Measurements from ENCODE around the gene RPA3. TPM values are rescaled to one million over a fixed set of nuclear protein-coding genes. Genes with fewer than 3 reads are reported as not detected.
"Not testable (repeated sequence)": the region's sequence is repeated elsewhere in the genome, so short reads cannot be mapped to it uniquely, and the experiment has no call there.

The RPA3 gene
- total and polyA plus RNA-seq, 4 donors: 22.6 to 40.9 (median 25.8) TPM

- no peaks in the 10 kb centered on the region for H3K27me3 ChIP-seq (ENCODE audit: control insufficient read depth in 3 of 3, insufficient read depth in 3 of 3, low read length in 2 of 3)
- no peak overlapping the region for H3K9ac ChIP-seq (ENCODE audit: insufficient read depth in 1 of 2, low read length in 2 of 2)
- no peaks in the 10 kb centered on the region for H3K9me3 ChIP-seq (ENCODE audit: control insufficient read depth in 4 of 4, insufficient read depth in 3 of 4, low read length in 3 of 4)
- H3K36me3 ChIP-seq (ENCODE audit: control insufficient read depth in 4 of 4, insufficient read depth in 4 of 4, low read length in 4 of 4): no peaks in the 10 kb centered on the region
- peaks cover 0 to 6% (median 0%) of the 10 kb centered on the region in 5 donors for H3K4me1 ChIP-seq (ENCODE audit: control insufficient read depth in 5 of 5, insufficient read depth in 5 of 5, low read length in 5 of 5)
- WGBS, 2 donors: 94 to 97% methylated on average over 6 of the region's 6 CpGs
- H3K27ac ChIP-seq (ENCODE audit: low read depth in 1 of 2, low read length in 1 of 2): no peak overlapping the region
- no peak for TF ChIP-seq CTCF (IDR thresholded peaks at IDR 0.05; ENCODE audit: control extremely low read depth, extremely low read depth)
- no peak for ATAC-seq (ENCODE audit: insufficient read depth, low FRiP score)
- peak in 1 of 3 donors; percentile 18 for DNase-seq
- no peak overlapping the region for H3K4me3 ChIP-seq
Measured at GRCh38 chr7:7662527-7662926, 55.9 kb downstream of the RPA3 start.

GRCh38 chr7:7656459-7656858, 61.9 kb downstream of the RPA3 start:
- H3K36me3 ChIP-seq (ENCODE audit: control insufficient read depth in 4 of 4, insufficient read depth in 4 of 4, low read length in 4 of 4); ATAC-seq (ENCODE audit: insufficient read depth, low FRiP score); H3K9ac ChIP-seq (ENCODE audit: insufficient read depth in 1 of 2, low read length in 2 of 2); H3K9me3 ChIP-seq (ENCODE audit: control insufficient read depth in 4 of 4, insufficient read depth in 3 of 4, low read length in 3 of 4); H3K4me3 ChIP-seq; H3K4me1 ChIP-seq (ENCODE audit: control insufficient read depth in 5 of 5, insufficient read depth in 5 of 5, low read length in 5 of 5); H3K27ac ChIP-seq (ENCODE audit: low read depth in 1 of 2, low read length in 1 of 2); H3K27me3 ChIP-seq (ENCODE audit: control insufficient read depth in 3 of 3, insufficient read depth in 3 of 3, low read length in 2 of 3); DNase-seq: not testable (repeated sequence)
- 98 to 99% methylated on average over 3 of the region's 3 CpGs for WGBS, 2 donors

GRCh38 chr7:7654964-7655715, 63.3 kb downstream of the RPA3 start:
- peaks cover 0 to 7% (median 1%) of the 10 kb centered on the region in 5 donors for H3K4me1 ChIP-seq (ENCODE audit: control insufficient read depth in 5 of 5, insufficient read depth in 5 of 5, low read length in 5 of 5)
- no peak for ATAC-seq (ENCODE audit: insufficient read depth, low FRiP score)
- no peaks in the 10 kb centered on the region for H3K36me3 ChIP-seq (ENCODE audit: control insufficient read depth in 4 of 4, insufficient read depth in 4 of 4, low read length in 4 of 4)
- DNase-seq: no peak
- H3K9ac ChIP-seq (ENCODE audit: insufficient read depth in 1 of 2, low read length in 2 of 2): no peak overlapping the region
- H3K27ac ChIP-seq (ENCODE audit: low read depth in 1 of 2, low read length in 1 of 2): no peak overlapping the region
- no peak overlapping the region for H3K4me3 ChIP-seq
- no peaks in the 10 kb centered on the region for H3K27me3 ChIP-seq (ENCODE audit: control insufficient read depth in 3 of 3, insufficient read depth in 3 of 3, low read length in 2 of 3)
- 44 to 60% methylated on average over 4 of the region's 4 CpGs for WGBS, 2 donors
- TF ChIP-seq CTCF (IDR thresholded peaks at IDR 0.05; ENCODE audit: control extremely low read depth, extremely low read depth): no peak
- H3K9me3 ChIP-seq (ENCODE audit: control insufficient read depth in 4 of 4, insufficient read depth in 3 of 4, low read length in 3 of 4): no peaks in the 10 kb centered on the region

GRCh38 chr7:7653593-7654187, 64.7 kb downstream of the RPA3 start:
- Histone ChIP-seq H3K36me3 (ENCODE audit: control insufficient read depth in 4 of 4, insufficient read depth in 4 of 4, low read length in 4 of 4) (no peaks in the 10 kb centered on the region), H3K27ac (ENCODE audit: low read depth in 1 of 2, low read length in 1 of 2) (no peak overlapping the region), H3K27me3 (ENCODE audit: control insufficient read depth in 3 of 3, insufficient read depth in 3 of 3, low read length in 2 of 3) (no peaks in the 10 kb centered on the region), H3K4me3 (no peak overlapping the region), H3K4me1 (ENCODE audit: control insufficient read depth in 5 of 5, insufficient read depth in 5 of 5, low read length in 5 of 5) (peaks cover 0 to 7% (median 1%) of the 10 kb centered on the region in 5 donors), H3K9me3 (ENCODE audit: control insufficient read depth in 4 of 4, insufficient read depth in 3 of 4, low read length in 3 of 4) (no peaks in the 10 kb centered on the region), H3K9ac (ENCODE audit: insufficient read depth in 1 of 2, low read length in 2 of 2) (no peak overlapping the region)
- TF ChIP-seq CTCF (IDR thresholded peaks at IDR 0.05; ENCODE audit: control extremely low read depth, extremely low read depth): no peak
- ATAC-seq (ENCODE audit: insufficient read depth, low FRiP score): no peak
- DNase-seq: no peak
- 77 to 78% methylated on average over 3 of the region's 3 CpGs for WGBS, 2 donors
